Fibroblast of skin of back (primary cell): Measurements from ENCODE around the gene CLBA1.

Experiments
- DNase-seq: peaks from one replicate; pipeline ENCODE4 v3.0.0-alpha.2; 2013

CLBA1 gene

GRCh38 chr14:105005929-105006830 lies 20.6 kb downstream of the CLBA1 start:
- DNase-seq: no peak

GRCh38 chr14:105006831-105007592 lies 21.4 kb downstream of the CLBA1 start:
- no peak for DNase-seq

GRCh38 chr14:105007593-105008264 lies 22.1 kb downstream of the CLBA1 start:
- DNase-seq: no peak

- DNase-seq: no peak
Observed at GRCh38 chr14:105010106-105010505, 24.5 kb downstream of the CLBA1 start.

- DNase-seq: no peak
Observed at GRCh38 chr14:105010891-105011291, 25.3 kb downstream of the CLBA1 start.

- no peak for DNase-seq
Observed at GRCh38 chr14:105011312-105011990, 25.9 kb downstream of the CLBA1 start.

- DNase-seq: no peak
Observed at GRCh38 chr14:105012171-105012985, 26.8 kb downstream of the CLBA1 start.

- DNase-seq: peak; percentile 31
Observed at GRCh38 chr14:105013150-105013785, 27.7 kb downstream of the CLBA1 start.

- no peak for DNase-seq
Observed at GRCh38 chr14:105014032-105014431, 28.4 kb downstream of the CLBA1 start.

- DNase-seq: no peak
Observed at GRCh38 chr14:105014631-105015030, 29.0 kb downstream of the CLBA1 start.

GRCh38 chr14:105015242-105015641 lies 29.7 kb downstream of the CLBA1 start:
- DNase-seq: no peak

GRCh38 chr14:105015905-105016304 lies 30.3 kb downstream of the CLBA1 start:
- DNase-seq: no peak

- DNase-seq: no peak
Observed at GRCh38 chr14:105018414-105018813, 32.8 kb downstream of the CLBA1 start.

- peak; percentile 37 for DNase-seq
Observed at GRCh38 chr14:105019861-105020814, 34.5 kb downstream of the CLBA1 start.

- DNase-seq: peak; percentile 94
Observed at GRCh38 chr14:105020815-105021655, 35.4 kb downstream of the CLBA1 start, which contains the start of gene CDCA4. Gene CDCA4, minus strand, starts transcription at chr14:105021083. Its CDS starts 9,154 bp downstream, at chr14:105011929.

GRCh38 chr14:105021656-105022275 lies 36.2 kb downstream of the CLBA1 start:
- peak; percentile 46 for DNase-seq

- DNase-seq: no peak
Observed at GRCh38 chr14:105022276-105022670, 36.7 kb downstream of the CLBA1 start.

- DNase-seq: no peak
Observed at GRCh38 chr14:105023144-105023543, 37.6 kb downstream of the CLBA1 start.
